Karpas-422 (cell line): ENCODE measurements around the gene PI3. TPM values are rescaled to one million over a fixed set of nuclear protein-coding genes. Genes with fewer than 3 reads are reported as not detected.
A peak's percentile ranks its signal among the peaks of the same experiment; 100 is the strongest.
"Not testable (repeated sequence)": the region's sequence is repeated elsewhere in the genome, so short reads cannot be mapped to it uniquely, and the experiment has no call there.

Experiments
- DNase-seq: peaks from one replicate; pipeline ENCODE4 v3.0.0-alpha.2; 2015
- H2AFZ ChIP-seq: fragments of 200-600 bp; sonication (generic); 2 replicates; pipeline ENCODE4 v1.6.1; 2014; ENCODE audit warnings: antibody characterized with exemption, low read length, mixed read lengths
- H3K27ac ChIP-seq: fragments of 200-600 bp; sonication (generic); 2 replicates; pipeline ENCODE4 v1.5.1; 2014; ENCODE audit warnings: mild to moderate bottlenecking, low read length, moderate library complexity
- H3K27me3 ChIP-seq: fragments of 200-600 bp; sonication (generic); 2 replicates; pipeline ENCODE4 v1.6.1; 2014; ENCODE audit warnings: low read length, mixed read lengths
- H3K36me3 ChIP-seq: fragments of 200-600 bp; sonication (generic); 2 replicates; pipeline ENCODE4 v1.6.1; 2014; ENCODE audit warnings: low read length, mixed read lengths; ENCODE audit not compliant: insufficient read depth
- H3K4me1 ChIP-seq: fragments of 200-600 bp; sonication (generic); 2 replicates; pipeline ENCODE4 v1.6.1; 2014; ENCODE audit warnings: mild to moderate bottlenecking, low read length, mixed read lengths
- H3K4me2 ChIP-seq: fragments of 200-600 bp; sonication (generic); 2 replicates; pipeline ENCODE4 v1.6.1; 2014; ENCODE audit warnings: low read length, low read depth, mild to moderate bottlenecking; ENCODE audit not compliant: poor library complexity, severe bottlenecking
- H3K4me3 ChIP-seq: fragments of 200-600 bp; sonication (generic); 2 replicates; pipeline ENCODE4 v1.5.1; 2014; ENCODE audit warnings: mild to moderate bottlenecking, antibody characterized with exemption, low read length, mixed read lengths
- H3K79me2 ChIP-seq: fragments of 200-600 bp; sonication (generic); 2 replicates; pipeline ENCODE4 v1.6.1; 2014; ENCODE audit warnings: mild to moderate bottlenecking, low read length, mixed read lengths
- H3K9ac ChIP-seq: fragments of 200-600 bp; sonication (generic); 2 replicates; pipeline ENCODE4 v1.6.0; 2014; ENCODE audit warnings: low read length
- H3K9me2 ChIP-seq: fragments of 200-600 bp; sonication (generic), shearing (Covaris generic); replicated peaks from 2 replicates; pipeline ENCODE4 v1.6.0; 2014; ENCODE audit warnings: mild to moderate bottlenecking, low read length, moderate library complexity; ENCODE audit not compliant: insufficient read depth
- H3K9me3 ChIP-seq: fragments of 300-700, 200-600 bp; sonication (generic); 2 replicates; pipeline ENCODE4 v1.6.1; 2014; ENCODE audit warnings: low read length, mixed read lengths
- H4K20me1 ChIP-seq: fragments of 200-600 bp; sonication (generic); 2 replicates; pipeline ENCODE4 v1.6.1; 2014; ENCODE audit warnings: mild to moderate bottlenecking, antibody characterized with exemption, low read length, low read depth; ENCODE audit not compliant: insufficient read depth
- total RNA-seq: library from RNA; depleted of rRNA; stranded (reverse); fragments of >200 nt; shearing (Covaris generic); gene quantifications from 2 replicates; pipeline ENCODE4 v1.2.3, GENCODE V29; 2014; ENCODE audit warnings: low replicate concordance

PI3 gene
- total RNA-seq, 1 experiment from 2014 or later, result not detected

GRCh38 chr20:45152405-45152804, 22.3 kb upstream of the PI3 start:
- Histone ChIP-seq H4K20me1 (no peaks in the 10 kb centered on the region), H3K9ac (no peak overlapping the region), H2AFZ (no peak overlapping the region), H3K27me3 (no peaks in the 10 kb centered on the region), H3K4me3 (no peak overlapping the region), H3K9me3 (no peaks in the 10 kb centered on the region), H3K27ac (no peak overlapping the region), H3K36me3 (no peaks in the 10 kb centered on the region), H3K4me2 (no peak overlapping the region), H3K9me2 (no peaks in the 10 kb centered on the region), H3K4me1 (no peaks in the 10 kb centered on the region), H3K79me2 (no peaks in the 10 kb centered on the region)
- DNase-seq, result no peak

- no peak overlapping the region for H3K27ac ChIP-seq
- H4K20me1 ChIP-seq, result no peaks in the 10 kb centered on the region
- no peak overlapping the region for H3K4me2 ChIP-seq
- H3K4me1 ChIP-seq, result no peaks in the 10 kb centered on the region
- no peak overlapping the region for H3K4me3 ChIP-seq
- H3K27me3 ChIP-seq, result no peaks in the 10 kb centered on the region
- no peaks in the 10 kb centered on the region for H3K9me3 ChIP-seq
- DNase-seq, result no peak
- H3K9ac ChIP-seq, result no peak overlapping the region
- H3K36me3 ChIP-seq, result no peaks in the 10 kb centered on the region
- no peak overlapping the region for H2AFZ ChIP-seq
- no peaks in the 10 kb centered on the region for H3K79me2 ChIP-seq
- H3K9me2 ChIP-seq, result no peaks in the 10 kb centered on the region
Measured at GRCh38 chr20:45153147-45153546, 21.6 kb upstream of the PI3 start.

GRCh38 chr20:45153752-45154151, 20.9 kb upstream of the PI3 start:
- H4K20me1 ChIP-seq, result no peaks in the 10 kb centered on the region
- H3K27me3 ChIP-seq, result no peaks in the 10 kb centered on the region
- H2AFZ ChIP-seq, result no peak overlapping the region
- no peak overlapping the region for H3K9ac ChIP-seq
- no peaks in the 10 kb centered on the region for H3K9me3 ChIP-seq
- no peak overlapping the region for H3K4me3 ChIP-seq
- no peaks in the 10 kb centered on the region for H3K9me2 ChIP-seq
- peak; percentile 43 for DNase-seq
- H3K36me3 ChIP-seq, result no peaks in the 10 kb centered on the region
- no peak overlapping the region for H3K27ac ChIP-seq
- no peaks in the 10 kb centered on the region for H3K4me1 ChIP-seq
- no peak overlapping the region for H3K4me2 ChIP-seq
- H3K79me2 ChIP-seq, result no peaks in the 10 kb centered on the region

GRCh38 chr20:45154183-45154582, 20.5 kb upstream of the PI3 start:
- H3K9me3 ChIP-seq, result no peaks in the 10 kb centered on the region
- H2AFZ ChIP-seq, result no peak overlapping the region
- H3K27me3 ChIP-seq, result no peaks in the 10 kb centered on the region
- H3K9ac ChIP-seq, result no peak overlapping the region
- no peaks in the 10 kb centered on the region for H4K20me1 ChIP-seq
- H3K79me2 ChIP-seq, result no peaks in the 10 kb centered on the region
- no peak overlapping the region for H3K4me3 ChIP-seq
- H3K4me1 ChIP-seq, result no peaks in the 10 kb centered on the region
- H3K9me2 ChIP-seq, result no peaks in the 10 kb centered on the region
- H3K4me2 ChIP-seq, result no peak overlapping the region
- H3K27ac ChIP-seq, result no peak overlapping the region
- H3K36me3 ChIP-seq, result no peaks in the 10 kb centered on the region
- no peak for DNase-seq

GRCh38 chr20:45154794-45155193, 19.9 kb upstream of the PI3 start:
- not testable (repeated sequence) for DNase-seq, H3K9ac ChIP-seq

GRCh38 chr20:45156713-45157112, 18.0 kb upstream of the PI3 start:
- Histone ChIP-seq H3K27me3 (no peaks in the 10 kb centered on the region), H3K4me2 (no peak overlapping the region), H2AFZ (no peak overlapping the region), H3K27ac (no peak overlapping the region), H3K9me2 (no peaks in the 10 kb centered on the region), H3K9me3 (no peaks in the 10 kb centered on the region), H3K36me3 (no peaks in the 10 kb centered on the region), H3K9ac (no peak overlapping the region), H4K20me1 (no peaks in the 10 kb centered on the region), H3K4me1 (no peaks in the 10 kb centered on the region), H3K79me2 (no peaks in the 10 kb centered on the region), H3K4me3 (no peak overlapping the region)
- DNase-seq, result no peak

More at GRCh38 chr20:45154794-45155193, 19.9 kb upstream of the PI3 start:
- not testable (repeated sequence) for H3K27ac ChIP-seq, H3K4me1 ChIP-seq, H3K36me3 ChIP-seq, H3K9me3 ChIP-seq, H3K9me2 ChIP-seq, H3K4me2 ChIP-seq, H3K79me2 ChIP-seq, H3K4me3 ChIP-seq, H3K27me3 ChIP-seq, H4K20me1 ChIP-seq, H2AFZ ChIP-seq

- Histone ChIP-seq H3K79me2 (no peaks in the 10 kb centered on the region), H3K4me3 (no peak overlapping the region), H3K9me3 (no peaks in the 10 kb centered on the region), H3K27ac (no peak overlapping the region), H3K36me3 (no peaks in the 10 kb centered on the region), H3K9me2 (no peaks in the 10 kb centered on the region), H3K4me2 (no peak overlapping the region), H3K4me1 (no peaks in the 10 kb centered on the region), H4K20me1 (no peaks in the 10 kb centered on the region), H3K27me3 (no peaks in the 10 kb centered on the region), H3K9ac (no peak overlapping the region), H2AFZ (no peak overlapping the region)
- DNase-seq, result no peak
Measured at GRCh38 chr20:45157962-45158361, 16.7 kb upstream of the PI3 start.

- no peaks in the 10 kb centered on the region for H3K4me1 ChIP-seq
- DNase-seq, result no peak
- H3K27me3 ChIP-seq, result no peaks in the 10 kb centered on the region
- H2AFZ ChIP-seq, result no peak overlapping the region
- no peak overlapping the region for H3K27ac ChIP-seq
- no peaks in the 10 kb centered on the region for H4K20me1 ChIP-seq
- H3K36me3 ChIP-seq, result no peaks in the 10 kb centered on the region
- no peaks in the 10 kb centered on the region for H3K9me3 ChIP-seq
- no peak overlapping the region for H3K4me3 ChIP-seq
- no peaks in the 10 kb centered on the region for H3K9me2 ChIP-seq
- H3K79me2 ChIP-seq, result no peaks in the 10 kb centered on the region
- no peak overlapping the region for H3K4me2 ChIP-seq
- no peak overlapping the region for H3K9ac ChIP-seq
Measured at GRCh38 chr20:45163083-45163803, 11.5 kb upstream of the PI3 start.
